HG02973 (cell line): ENCODE results near the gene TIMP2.
"Not testable (repeated sequence)": the region's sequence is repeated elsewhere in the genome, so short reads cannot be mapped to it uniquely, and the experiment has no call there.

Experiments used
- ATAC-seq: cut with Tn5 transposase; IDR thresholded peaks from one replicate; pipeline ENCODE4 v1.9.1; 2021; ENCODE audit warnings: moderate library complexity; ENCODE audit not compliant: unreplicated experiment

The TIMP2 gene

GRCh38 chr17:78873519-78874340 is 51.5 kb downstream of the TIMP2 start:
- no peak for ATAC-seq

GRCh38 chr17:78872486-78872885 is 52.7 kb downstream of the TIMP2 start:
- no peak for ATAC-seq

- ATAC-seq, result no peak
These were observed 54.6 kb downstream of the TIMP2 start for GRCh38 chr17:78870621-78871020.

- ATAC-seq, result no peak
These were observed 56.8 kb downstream of the TIMP2 start for GRCh38 chr17:78868391-78868790.

GRCh38 chr17:78867046-78867445 is 58.1 kb downstream of the TIMP2 start:
- not testable (repeated sequence) for ATAC-seq

GRCh38 chr17:78865682-78866390 is 59.4 kb downstream of the TIMP2 start:
- no peak for ATAC-seq

GRCh38 chr17:78864117-78864516 is 61.1 kb downstream of the TIMP2 start:
- no peak for ATAC-seq

- ATAC-seq, result no peak
These were observed 62.8 kb downstream of the TIMP2 start for GRCh38 chr17:78862073-78863023.

GRCh38 chr17:78861229-78861628 is 64.0 kb downstream of the TIMP2 start:
- ATAC-seq, result no peak

- no peak for ATAC-seq
These were observed 66.1 kb downstream of the TIMP2 start for GRCh38 chr17:78859051-78859450.

- no peak for ATAC-seq
These were observed 67.9 kb downstream of the TIMP2 start for GRCh38 chr17:78857266-78857665.

GRCh38 chr17:78855561-78856165 is 69.5 kb downstream of the TIMP2 start:
- ATAC-seq, result no peak

GRCh38 chr17:78854508-78854907 is 70.7 kb downstream of the TIMP2 start:
- no peak for ATAC-seq

- no peak for ATAC-seq
These were observed 71.2 kb downstream of the TIMP2 start for GRCh38 chr17:78853926-78854394.

GRCh38 chr17:78852709-78853121 is 72.5 kb downstream of the TIMP2 start:
- no peak for ATAC-seq

GRCh38 chr17:78849026-78849425 is 76.2 kb downstream of the TIMP2 start:
- ATAC-seq, result no peak

GRCh38 chr17:78847052-78847451 is 78.1 kb downstream of the TIMP2 start:
- no peak for ATAC-seq

GRCh38 chr17:78844301-78845005 is 80.7 kb downstream of the TIMP2 start:
- ATAC-seq, result no peak

- ATAC-seq, result no peak
These were observed 82.2 kb downstream of the TIMP2 start for GRCh38 chr17:78842881-78843565.
